Measurements from ENCODE around the gene C12orf57.

Gene C12orf57

GRCh38 chr12:6919588-6919987 is 24.2 kb upstream of the C12orf57 start:
- H3K27ac ChIP-seq, result no peak overlapping the region
- H3K4me3 ChIP-seq (ENCODE audit: low read depth, low read length), result no peak overlapping the region
- no peaks in the 10 kb centered on the region for H3K9me3 ChIP-seq (ENCODE audit: control insufficient read depth, low read length)
- no peak overlapping the region for H3K4me2 ChIP-seq (ENCODE audit: low read length)
- H3K27me3 ChIP-seq (ENCODE audit: control insufficient read depth, insufficient read depth, low read length), result no peaks in the 10 kb centered on the region
- no peak overlapping the region for H3K9ac ChIP-seq
- no peaks in the 10 kb centered on the region for H3K79me2 ChIP-seq
- no peak for TF ChIP-seq CTCF (IDR thresholded peaks at IDR 0.05)
- no peaks in the 10 kb centered on the region for H3K36me3 ChIP-seq (ENCODE audit: control insufficient read depth, insufficient read depth, low read length)
- H3K4me1 ChIP-seq, result peaks cover 3% of the 10 kb centered on the region
- H2AFZ ChIP-seq, result no peak overlapping the region

- no peak overlapping the region for H3K27ac ChIP-seq
Observed at GRCh38 chr12:6921539-6921938, 22.3 kb upstream of the C12orf57 start.

GRCh38 chr12:6921996-6922946 is 21.6 kb upstream of the C12orf57 start:
- H3K4me1 ChIP-seq, result peaks cover 27% of the 10 kb centered on the region
- no peak for TF ChIP-seq CTCF (IDR thresholded peaks at IDR 0.05)
- H2AFZ ChIP-seq, result no peak overlapping the region

More at GRCh38 chr12:6921539-6921938, 22.3 kb upstream of the C12orf57 start:
- Histone ChIP-seq H3K79me2 (no peaks in the 10 kb centered on the region), H3K9ac (no peak overlapping the region), H3K4me1 (peaks cover 20% of the 10 kb centered on the region), H3K27me3 (ENCODE audit: control insufficient read depth, insufficient read depth, low read length) (no peaks in the 10 kb centered on the region), H3K4me3 (ENCODE audit: low read depth, low read length) (no peak overlapping the region), H3K4me2 (ENCODE audit: low read length) (no peak overlapping the region), H2AFZ (no peak overlapping the region), H3K9me3 (ENCODE audit: control insufficient read depth, low read length) (no peaks in the 10 kb centered on the region), H3K36me3 (ENCODE audit: control insufficient read depth, insufficient read depth, low read length) (no peaks in the 10 kb centered on the region)
- no peak for TF ChIP-seq CTCF (IDR thresholded peaks at IDR 0.05)

GRCh38 chr12:6923003-6923732 is 20.7 kb upstream of the C12orf57 start:
- Histone ChIP-seq H3K27ac (no peak overlapping the region), H3K9me3 (ENCODE audit: control insufficient read depth, low read length) (no peaks in the 10 kb centered on the region), H3K4me2 (ENCODE audit: low read length) (no peak overlapping the region), H3K9ac (no peak overlapping the region), H3K4me1 (peaks cover 27% of the 10 kb centered on the region), H3K27me3 (ENCODE audit: control insufficient read depth, insufficient read depth, low read length) (no peaks in the 10 kb centered on the region), H2AFZ (no peak overlapping the region), H3K36me3 (ENCODE audit: control insufficient read depth, insufficient read depth, low read length) (no peaks in the 10 kb centered on the region), H3K4me3 (ENCODE audit: low read depth, low read length) (no peak overlapping the region), H3K79me2 (peaks cover 5% of the 10 kb centered on the region)
- TF ChIP-seq CTCF (IDR thresholded peaks at IDR 0.05), result no peak

More at GRCh38 chr12:6921996-6922946, 21.6 kb upstream of the C12orf57 start:
- Histone ChIP-seq H3K36me3 (ENCODE audit: control insufficient read depth, insufficient read depth, low read length) (no peaks in the 10 kb centered on the region), H3K27me3 (ENCODE audit: control insufficient read depth, insufficient read depth, low read length) (no peaks in the 10 kb centered on the region), H3K9ac (no peak overlapping the region), H3K9me3 (ENCODE audit: control insufficient read depth, low read length) (no peaks in the 10 kb centered on the region), H3K4me2 (ENCODE audit: low read length) (no peak overlapping the region), H3K4me3 (ENCODE audit: low read depth, low read length) (no peak overlapping the region), H3K27ac (no peak overlapping the region), H3K79me2 (peaks cover 1% of the 10 kb centered on the region)
